IgD-negative memory B cell (primary cell): ENCODE data around the gene KMT2A. TPM values are rescaled to one million over a fixed set of nuclear protein-coding genes. Genes with fewer than 3 reads are reported as not detected.
"Not testable (repeated sequence)": the region's sequence is repeated elsewhere in the genome, so short reads cannot be mapped to it uniquely, and the experiment has no call there.

Experiments
- H3K27ac Mint-ChIP-seq, 3 donors: one replicate each; pipeline ENCODE4 v1.8.0; 2020 to 2022; ENCODE audit warnings: mild to moderate bottlenecking in 3 of 3, mixed read lengths in 3 of 3, moderate library complexity in 1 of 3
- H3K27me3 Mint-ChIP-seq: one replicate; pipeline ENCODE4 v1.8.0; 2021; ENCODE audit warnings: mixed read lengths
- H3K36me3 Mint-ChIP-seq: one replicate; pipeline ENCODE4 v1.8.0; 2020; ENCODE audit warnings: mild to moderate bottlenecking, mixed read lengths
- H3K4me1 Mint-ChIP-seq, 3 donors: one replicate each; pipeline ENCODE4 v1.8.0; 2020 to 2022; ENCODE audit warnings: mixed read lengths in 3 of 3, mild to moderate bottlenecking in 1 of 3
- H3K4me3 Mint-ChIP-seq, 4 donors: one replicate each; pipeline ENCODE4 v1.8.0; 2020 to 2022; ENCODE audit warnings: mild to moderate bottlenecking in 4 of 4, mixed read lengths in 4 of 4, moderate library complexity in 3 of 4
- H3K9me3 Mint-ChIP-seq, 3 donors: one replicate each; pipeline ENCODE4 v1.8.0; 2020 to 2021; ENCODE audit warnings: mixed read lengths in 3 of 3, mild to moderate bottlenecking in 1 of 3
- polyA plus RNA-seq: library from polyadenylated mRNA; unstranded; fragments of 300-500 nt; fragmentation: Illumina TruSeq; gene quantifications from one replicate; pipeline ENCODE4 v1.2.3, GENCODE V29; 2021

KMT2A gene
- polyA plus RNA-seq, 1 donor from 2014 or later, result 23.6 TPM

GRCh38 chr11:118442908-118443589, 6.8 kb downstream of the KMT2A start:
- H3K27ac Mint-ChIP-seq, result peak overlapping the region; percentile 23 to 80 (median 71)
- no peaks in the 10 kb centered on the region for H3K36me3 Mint-ChIP-seq
- H3K4me3 Mint-ChIP-seq, result peak overlapping the region in 3 of 4 donors; percentile 10 to 66 (median 58)
- H3K9me3 Mint-ChIP-seq, result no peaks in the 10 kb centered on the region
- no peaks in the 10 kb centered on the region for H3K27me3 Mint-ChIP-seq
- H3K4me1 Mint-ChIP-seq, result peaks cover 57 to 79% (median 75%) of the 10 kb centered on the region in 3 donors

DNA sequence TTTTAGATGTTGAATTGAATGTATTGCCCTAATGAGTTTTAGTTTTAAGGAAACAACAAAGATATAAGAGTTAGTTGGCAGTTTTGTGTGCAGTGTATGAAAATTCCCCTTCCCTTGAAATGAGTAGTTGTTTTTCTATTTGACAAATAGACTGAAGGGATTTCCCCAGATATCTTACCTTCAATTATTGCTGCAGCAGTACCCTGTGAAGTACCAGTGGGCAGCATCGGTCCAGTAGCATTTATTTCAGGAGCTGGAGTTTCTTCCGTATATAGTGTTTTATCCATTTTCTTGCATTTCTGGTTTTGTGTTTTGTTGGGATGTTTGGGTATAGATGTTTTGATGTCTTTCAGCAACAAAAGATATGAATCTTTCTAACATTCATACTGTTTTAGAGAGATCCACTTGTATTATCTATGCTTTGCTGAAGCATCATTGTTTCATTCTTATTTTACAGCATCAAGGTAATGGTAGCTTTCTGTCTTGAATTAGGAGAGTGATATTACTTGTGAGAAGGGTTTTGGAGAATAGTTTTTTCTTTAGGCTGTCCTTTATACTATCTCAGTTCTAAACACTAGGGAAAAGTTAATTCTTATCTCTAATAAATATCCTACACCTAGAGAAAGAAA, 7.4 kb downstream of the KMT2A start:
- Mint-ChIP-seq H3K27me3 (no peaks in the 10 kb centered on the region), H3K36me3 (no peaks in the 10 kb centered on the region), H3K27ac (peak overlapping the region; percentile 23 to 80 (median 71)), H3K4me3 (peak overlapping the region in 3 of 4 donors; percentile 10 to 66 (median 58)), H3K9me3 (no peaks in the 10 kb centered on the region), H3K4me1 (peaks cover 58 to 82% (median 77%) of the 10 kb centered on the region in 3 donors)

GRCh38 chr11:118447423-118447822, 11.1 kb downstream of the KMT2A start:
- Mint-ChIP-seq H3K27me3 (no peaks in the 10 kb centered on the region), H3K4me1 (peaks cover 48 to 67% (median 57%) of the 10 kb centered on the region in 3 donors), H3K9me3 (no peaks in the 10 kb centered on the region), H3K36me3 (no peaks in the 10 kb centered on the region), H3K27ac (peak overlapping the region; percentile 22 to 45 (median 27)), H3K4me3 (peak overlapping the region in 1 of 4 donors; percentile 45)

GRCh38 chr11:118448294-118448693, 12.0 kb downstream of the KMT2A start:
- peaks cover 43 to 63% (median 52%) of the 10 kb centered on the region in 3 donors for H3K4me1 Mint-ChIP-seq
- no peaks in the 10 kb centered on the region for H3K36me3 Mint-ChIP-seq
- H3K4me3 Mint-ChIP-seq, result no peak overlapping the region
- no peaks in the 10 kb centered on the region for H3K9me3 Mint-ChIP-seq
- peak overlapping the region in 1 of 3 donors; percentile 45 for H3K27ac Mint-ChIP-seq
- H3K27me3 Mint-ChIP-seq, result no peaks in the 10 kb centered on the region

DNA sequence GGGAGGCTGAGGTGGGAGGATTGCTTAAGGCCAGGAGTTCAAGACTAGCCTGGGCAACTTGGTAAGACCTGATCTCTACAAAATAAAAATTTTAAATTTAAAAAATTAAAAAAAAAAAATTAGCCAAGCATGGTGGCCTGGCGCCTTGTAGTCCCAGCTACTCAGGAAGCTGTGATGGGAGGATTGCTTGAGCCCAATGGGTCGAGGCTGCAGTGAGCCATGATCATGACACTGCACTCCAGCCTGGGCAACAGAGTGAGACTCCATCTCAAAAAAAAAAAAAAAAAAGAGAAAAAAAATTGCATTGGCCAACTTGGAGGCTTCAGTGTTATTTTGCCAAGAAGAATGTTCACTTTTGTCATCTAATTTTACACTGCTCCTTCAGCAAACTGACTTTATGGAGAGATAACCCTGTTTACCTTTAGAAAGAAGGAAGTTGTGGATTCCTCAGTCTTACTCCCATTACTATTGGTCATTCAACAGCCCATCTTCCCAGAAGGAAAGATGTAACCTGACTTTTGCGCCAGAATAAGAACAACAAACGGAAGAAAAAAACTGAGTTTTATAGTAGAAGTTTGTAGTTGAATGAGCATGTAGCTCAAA, 13.1 kb downstream of the KMT2A start:
- Mint-ChIP-seq H3K27ac (no peak overlapping the region), H3K27me3 (no peaks in the 10 kb centered on the region), H3K4me1 (peaks cover 45 to 63% (median 52%) of the 10 kb centered on the region in 3 donors), H3K4me3 (peak overlapping the region in 1 of 4 donors; percentile 46), H3K36me3 (no peaks in the 10 kb centered on the region), H3K9me3 (no peaks in the 10 kb centered on the region)

- H3K27ac Mint-ChIP-seq, result peak overlapping the region in 2 of 3 donors; percentile 40 to 79
- H3K4me1 Mint-ChIP-seq, result peaks cover 48 to 53% (median 51%) of the 10 kb centered on the region in 3 donors
- H3K4me3 Mint-ChIP-seq, result no peak overlapping the region
- no peaks in the 10 kb centered on the region for H3K9me3 Mint-ChIP-seq
- no peaks in the 10 kb centered on the region for H3K27me3 Mint-ChIP-seq
- H3K36me3 Mint-ChIP-seq, result peaks cover 2% of the 10 kb centered on the region
Measured at GRCh38 chr11:118450451-118450850, 14.2 kb downstream of the KMT2A start.

DNA sequence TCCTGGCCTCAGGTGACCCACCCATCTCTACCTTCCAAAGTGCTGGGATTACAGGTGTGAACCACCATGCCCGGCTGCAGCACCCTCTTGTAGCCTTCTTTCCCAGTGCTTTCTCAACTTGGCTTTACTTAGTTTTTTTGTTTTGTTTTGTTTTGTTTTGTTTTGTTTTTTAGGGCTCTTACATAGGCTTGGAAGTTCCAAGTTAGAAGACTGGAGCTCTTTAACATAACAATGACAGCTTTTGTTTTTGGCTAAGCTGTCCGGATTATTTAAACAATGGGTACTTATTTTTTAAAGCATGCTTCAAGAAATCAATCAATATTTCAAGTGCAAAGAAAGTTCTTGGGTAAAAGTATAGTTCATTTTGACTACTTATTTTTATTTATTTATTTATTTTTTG, 25.9 kb downstream of the KMT2A start:
- Mint-ChIP-seq H3K9me3 (no peaks in the 10 kb centered on the region), H3K27ac (no peak overlapping the region), H3K36me3 (no peaks in the 10 kb centered on the region), H3K4me1 (peaks cover 5 to 15% (median 9%) of the 10 kb centered on the region in 3 donors), H3K4me3 (no peak overlapping the region), H3K27me3 (no peaks in the 10 kb centered on the region)

DNA sequence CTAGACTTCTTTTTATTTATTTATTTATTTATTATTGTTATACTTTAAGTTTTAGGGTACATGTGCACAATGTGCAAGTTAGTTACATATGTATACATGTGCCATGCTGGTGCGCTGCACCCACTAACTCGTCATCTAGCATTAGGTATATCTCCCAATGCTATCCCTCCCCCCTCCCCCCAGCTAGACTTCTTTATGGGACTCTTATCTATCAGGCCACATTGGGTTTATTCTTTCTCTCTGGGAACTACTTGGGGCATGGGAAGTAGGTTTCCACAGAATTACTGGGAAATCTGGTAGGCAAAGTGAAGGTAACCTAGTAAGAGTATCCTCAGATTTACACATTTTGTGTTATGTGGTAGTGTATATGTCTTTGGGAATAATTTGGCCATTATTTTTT, 32.7 kb downstream of the KMT2A start:
- H3K36me3 Mint-ChIP-seq, H3K27me3 Mint-ChIP-seq, H3K9me3 Mint-ChIP-seq, H3K4me3 Mint-ChIP-seq: not testable (repeated sequence)
- Mint-ChIP-seq H3K27ac (peak overlapping the region in 1 of 3 donors; percentile 71), H3K4me1 (peaks cover 2 to 12% (median 10%) of the 10 kb centered on the region in 3 donors)

DNA sequence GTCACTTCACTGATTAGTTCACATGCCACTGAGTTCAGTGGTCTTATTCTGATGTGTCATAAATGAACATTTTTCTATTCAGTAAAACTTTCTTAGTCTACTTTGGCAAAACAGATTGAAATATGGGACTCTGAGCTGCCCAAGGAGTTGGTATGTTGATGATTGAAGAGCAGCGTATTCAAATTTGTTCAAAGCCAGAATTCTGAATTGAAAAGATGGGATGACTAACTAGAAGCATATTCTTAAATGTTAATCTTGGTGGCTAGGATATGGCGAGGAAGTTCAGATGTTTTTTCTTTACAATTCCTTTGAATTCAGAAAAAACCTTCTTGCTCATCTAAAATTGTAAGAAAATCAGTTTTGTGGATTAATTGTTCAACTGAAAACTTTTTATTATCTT, 34.7 kb downstream of the KMT2A start:
- H3K27ac Mint-ChIP-seq, result no peak overlapping the region
- H3K4me1 Mint-ChIP-seq, result peaks cover 4 to 14% (median 14%) of the 10 kb centered on the region in 3 donors
- H3K9me3 Mint-ChIP-seq, result no peaks in the 10 kb centered on the region
- peaks cover 7% of the 10 kb centered on the region for H3K36me3 Mint-ChIP-seq
- H3K27me3 Mint-ChIP-seq, result no peaks in the 10 kb centered on the region
- no peak overlapping the region for H3K4me3 Mint-ChIP-seq

DNA sequence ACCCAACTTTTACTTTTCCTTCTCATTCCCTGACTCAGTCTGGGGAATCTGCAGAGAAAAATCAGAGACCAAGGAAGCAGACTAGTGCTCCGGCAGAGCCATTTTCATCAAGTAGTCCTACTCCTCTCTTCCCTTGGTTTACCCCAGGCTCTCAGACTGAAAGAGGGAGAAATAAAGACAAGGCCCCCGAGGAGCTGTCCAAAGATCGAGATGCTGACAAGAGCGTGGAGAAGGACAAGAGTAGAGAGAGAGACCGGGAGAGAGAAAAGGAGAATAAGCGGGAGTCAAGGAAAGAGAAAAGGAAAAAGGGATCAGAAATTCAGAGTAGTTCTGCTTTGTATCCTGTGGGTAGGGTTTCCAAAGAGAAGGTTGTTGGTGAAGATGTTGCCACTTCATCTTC, 37.2 kb downstream of the KMT2A start:
- no peak overlapping the region for H3K27ac Mint-ChIP-seq
- peaks cover 5 to 10% (median 8%) of the 10 kb centered on the region in 3 donors for H3K4me1 Mint-ChIP-seq
- H3K4me3 Mint-ChIP-seq, result peak overlapping the region in 1 of 4 donors; percentile 11
- H3K27me3 Mint-ChIP-seq, result no peaks in the 10 kb centered on the region
- H3K9me3 Mint-ChIP-seq, result no peaks in the 10 kb centered on the region
- H3K36me3 Mint-ChIP-seq, result peaks cover 9% of the 10 kb centered on the region

DNA sequence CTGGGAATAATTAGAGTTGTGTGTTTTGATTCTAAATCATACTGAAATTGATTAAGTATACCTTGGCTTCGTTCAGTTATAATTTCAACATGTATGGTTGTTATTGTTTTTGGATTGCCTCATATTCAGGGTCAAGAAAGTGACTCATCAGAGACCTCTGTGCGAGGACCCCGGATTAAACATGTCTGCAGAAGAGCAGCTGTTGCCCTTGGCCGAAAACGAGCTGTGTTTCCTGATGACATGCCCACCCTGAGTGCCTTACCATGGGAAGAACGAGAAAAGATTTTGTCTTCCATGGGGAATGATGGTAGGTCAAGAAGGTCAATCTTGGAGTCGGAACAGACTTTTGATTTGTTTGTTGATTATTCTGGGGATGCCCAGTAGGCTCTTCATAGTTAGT, 40.4 kb downstream of the KMT2A start:
- Mint-ChIP-seq H3K27ac (peak overlapping the region in 1 of 3 donors; percentile 6), H3K4me3 (peak overlapping the region in 1 of 4 donors; percentile 37), H3K27me3 (no peaks in the 10 kb centered on the region), H3K4me1 (peaks cover 4 to 5% (median 4%) of the 10 kb centered on the region in 3 donors), H3K36me3 (peaks cover 14% of the 10 kb centered on the region), H3K9me3 (no peaks in the 10 kb centered on the region)

GRCh38 chr11:118481238-118481637, 44.9 kb downstream of the KMT2A start:
- H3K4me3 Mint-ChIP-seq, H3K9me3 Mint-ChIP-seq, H3K4me1 Mint-ChIP-seq, H3K27me3 Mint-ChIP-seq, H3K27ac Mint-ChIP-seq: not testable (repeated sequence)
- H3K36me3 Mint-ChIP-seq, result peaks cover 11% of the 10 kb centered on the region

- Mint-ChIP-seq H3K27ac (peak overlapping the region in 1 of 3 donors; percentile 67), H3K27me3 (no peaks in the 10 kb centered on the region), H3K4me3 (no peak overlapping the region)
Measured at GRCh38 chr11:118484405-118484804, 48.1 kb downstream of the KMT2A start.

DNA sequence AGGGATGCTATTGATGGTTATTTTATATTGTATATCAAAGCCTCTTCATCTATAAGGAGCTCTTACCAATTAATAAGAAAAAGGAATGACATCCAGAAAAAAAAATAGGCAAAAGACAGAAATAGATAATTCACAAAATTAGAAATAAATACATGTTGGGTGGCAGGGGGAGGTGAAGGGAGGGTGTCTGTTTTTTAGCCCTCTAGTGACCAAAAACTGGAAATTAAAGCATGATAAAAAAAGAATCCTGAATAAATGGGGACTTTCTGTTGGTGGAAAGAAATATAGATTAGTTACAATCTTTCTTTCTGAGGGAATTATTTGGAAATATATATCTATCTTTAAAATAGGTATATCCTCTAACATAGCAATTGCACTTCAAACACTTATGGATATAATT, 49.0 kb downstream of the KMT2A start:
- Mint-ChIP-seq H3K27ac (no peak overlapping the region), H3K27me3 (no peaks in the 10 kb centered on the region), H3K36me3 (peaks cover 9% of the 10 kb centered on the region), H3K4me3 (no peak overlapping the region), H3K4me1 (no peaks in the 10 kb centered on the region), H3K9me3 (no peaks in the 10 kb centered on the region)

More at GRCh38 chr11:118484405-118484804, 48.1 kb downstream of the KMT2A start:
- Mint-ChIP-seq H3K36me3 (peaks cover 9% of the 10 kb centered on the region), H3K9me3 (no peaks in the 10 kb centered on the region), H3K4me1 (no peaks in the 10 kb centered on the region)

- Mint-ChIP-seq H3K27me3 (no peaks in the 10 kb centered on the region), H3K9me3 (no peaks in the 10 kb centered on the region), H3K4me1 (no peaks in the 10 kb centered on the region), H3K27ac (peak overlapping the region in 1 of 3 donors; percentile 36), H3K4me3 (peak overlapping the region in 1 of 4 donors; percentile 37), H3K36me3 (peaks cover 9% of the 10 kb centered on the region)
Measured at GRCh38 chr11:118488480-118489109, 52.3 kb downstream of the KMT2A start.
